Loucy (cell line): Measurements from ENCODE around the gene TINAG.

Experiments
- EZH2phosphoT487 ChIP-seq: fragments of 200-600 bp; IDR thresholded peaks from 2 replicates; pipeline ENCODE4 v1.6.1; 2018; ENCODE audit warnings: antibody characterized with exemption, mild to moderate bottlenecking, moderate library complexity, borderline replicate concordance
- TF ChIP-seq, protein P1 (sequence below): fragments of 200-600 bp; sonication (generic); conservative IDR thresholded peaks from 2 replicates; pipeline ENCODE4 v1.5.1; 2014; ENCODE audit warnings: mild to moderate bottlenecking, antibody characterized with exemption, low read length

DNA sequence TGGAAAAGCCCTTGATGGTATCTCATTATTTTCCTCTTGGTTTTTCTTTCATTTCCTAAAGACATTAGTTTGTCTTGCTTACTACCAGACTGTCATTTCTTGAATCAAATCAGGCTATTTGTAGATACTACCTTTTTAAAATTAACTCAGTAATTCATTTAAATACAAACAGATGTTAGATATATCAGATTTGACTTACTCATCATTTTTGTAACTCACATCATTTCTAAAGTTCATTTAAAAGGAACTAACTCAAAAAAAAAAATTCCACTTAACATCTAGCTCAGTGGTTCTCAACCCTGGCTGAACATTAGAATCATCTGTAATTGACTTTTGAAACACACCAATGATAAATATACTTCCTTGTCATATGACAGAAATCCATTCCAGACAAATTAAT lies 48.2 kb upstream of the TINAG start:
- TF ChIP-seq, protein P1, sequence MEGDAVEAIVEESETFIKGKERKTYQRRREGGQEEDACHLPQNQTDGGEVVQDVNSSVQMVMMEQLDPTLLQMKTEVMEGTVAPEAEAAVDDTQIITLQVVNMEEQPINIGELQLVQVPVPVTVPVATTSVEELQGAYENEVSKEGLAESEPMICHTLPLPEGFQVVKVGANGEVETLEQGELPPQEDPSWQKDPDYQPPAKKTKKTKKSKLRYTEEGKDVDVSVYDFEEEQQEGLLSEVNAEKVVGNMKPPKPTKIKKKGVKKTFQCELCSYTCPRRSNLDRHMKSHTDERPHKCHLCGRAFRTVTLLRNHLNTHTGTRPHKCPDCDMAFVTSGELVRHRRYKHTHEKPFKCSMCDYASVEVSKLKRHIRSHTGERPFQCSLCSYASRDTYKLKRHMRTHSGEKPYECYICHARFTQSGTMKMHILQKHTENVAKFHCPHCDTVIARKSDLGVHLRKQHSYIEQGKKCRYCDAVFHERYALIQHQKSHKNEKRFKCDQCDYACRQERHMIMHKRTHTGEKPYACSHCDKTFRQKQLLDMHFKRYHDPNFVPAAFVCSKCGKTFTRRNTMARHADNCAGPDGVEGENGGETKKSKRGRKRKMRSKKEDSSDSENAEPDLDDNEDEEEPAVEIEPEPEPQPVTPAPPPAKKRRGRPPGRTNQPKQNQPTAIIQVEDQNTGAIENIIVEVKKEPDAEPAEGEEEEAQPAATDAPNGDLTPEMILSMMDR = no peak
- TF ChIP-seq EZH2phosphoT487 = no peak
